Spinal cord (tissue), 10 donors: ENCODE results near the gene INO80E. TPM values are rescaled to one million over a fixed set of nuclear protein-coding genes. Genes with fewer than 3 reads are reported as not detected.

Experiments
- DNase-seq, 6 donors: peaks; one replicate each; pipeline versions ENCODE4 v3.0.0 to v3.0.0-alpha.2; 2013 to 2015; ENCODE audit warnings: low spot score in 6 of 6, low read depth in 4 of 6
- H3K27ac ChIP-seq: one replicate; pipeline ENCODE4 v1.5.1; 2013; ENCODE audit warnings: low read depth, low read length, control low read depth
- H3K27me3 ChIP-seq: one replicate; pipeline ENCODE4 v1.6.1; 2013; ENCODE audit warnings: low read length; ENCODE audit not compliant: control insufficient read depth, insufficient read depth
- H3K36me3 ChIP-seq: one replicate; pipeline ENCODE4 v1.6.1; 2013; ENCODE audit warnings: low read length; ENCODE audit not compliant: control insufficient read depth, insufficient read depth
- H3K4me1 ChIP-seq: one replicate; pipeline ENCODE4 v1.6.1; 2013; ENCODE audit warnings: low read length; ENCODE audit not compliant: control insufficient read depth, insufficient read depth
- H3K4me3 ChIP-seq: one replicate; pipeline ENCODE4 v1.5.1; 2013; ENCODE audit warnings: low read depth, low read length, control low read depth
- H3K9me3 ChIP-seq: one replicate; pipeline ENCODE4 v1.6.1; 2013; ENCODE audit warnings: low read length; ENCODE audit not compliant: control insufficient read depth, insufficient read depth
- WGBS: methylation state at CpG from one replicate; pipeline ENCODE4 v1.1.5; 2013; ENCODE audit warnings: missing lambda C conversion rate; ENCODE audit not compliant: insufficient coverage; 5-methylcytosine and 5-hydroxymethylcytosine counted together
- polyA plus RNA-seq, 2 donors: library from polyadenylated mRNA; unstranded; fragments of 120-200 nt; gene quantifications; one replicate each; pipeline ENCODE4 v1.2.1, GENCODE V29; 2013; ENCODE audit not compliant: insufficient read length in 2 of 2
- total RNA-seq, 2 donors: library from RNA; depleted of rRNA in 1 of 2; stranded (reverse); fragments of 120-200 nt in 1 of 2; fragments of >200 nt in 1 of 2; gene quantifications; one replicate each; pipeline versions ENCODE4 v1.2.3 to v1.2.4, GENCODE V29; 2013 to 2014
- donor health status: healthy.

INO80E gene
- total and polyA plus RNA-seq, 4 donors, result 24.9 to 70.9 (median 58.5) TPM

- no peak overlapping the region for H3K27ac ChIP-seq
- WGBS, result 91% methylated on average over 6 of the region's 6 CpGs
- peaks cover 64% of the 10 kb centered on the region for H3K36me3 ChIP-seq
- no peak overlapping the region for H3K4me3 ChIP-seq
- H3K9me3 ChIP-seq, result no peaks in the 10 kb centered on the region
- DNase-seq, result no peak
- peaks cover 18% of the 10 kb centered on the region for H3K4me1 ChIP-seq
- H3K27me3 ChIP-seq, result no peaks in the 10 kb centered on the region
Measured at GRCh38 chr16:29999605-30000004, 3.6 kb downstream of the INO80E start.

- WGBS, result 61% methylated on average over 20 of the region's 33 CpGs
- H3K27me3 ChIP-seq, result no peaks in the 10 kb centered on the region
- H3K4me3 ChIP-seq, result no peak overlapping the region
- H3K9me3 ChIP-seq, result no peaks in the 10 kb centered on the region
- H3K4me1 ChIP-seq, result peaks cover 16% of the 10 kb centered on the region
- no peak overlapping the region for H3K27ac ChIP-seq
- no peak for DNase-seq
- H3K36me3 ChIP-seq, result peaks cover 75% of the 10 kb centered on the region
Measured at GRCh38 chr16:30000735-30001631, 4.9 kb downstream of the INO80E start.

- no peaks in the 10 kb centered on the region for H3K27me3 ChIP-seq
- H3K9me3 ChIP-seq, result no peaks in the 10 kb centered on the region
- H3K36me3 ChIP-seq, result peaks cover 89% of the 10 kb centered on the region
- H3K27ac ChIP-seq, result no peak overlapping the region
- WGBS, result 91% methylated on average over 19 of the region's 19 CpGs
- H3K4me3 ChIP-seq, result no peak overlapping the region
- no peak for DNase-seq
- peaks cover 9% of the 10 kb centered on the region for H3K4me1 ChIP-seq
Measured at GRCh38 chr16:30002614-30003346, 6.7 kb downstream of the INO80E start.

- H3K27ac ChIP-seq, result no peak overlapping the region
- WGBS, result 88% methylated on average over 13 of the region's 17 CpGs
- no peaks in the 10 kb centered on the region for H3K9me3 ChIP-seq
- DNase-seq, result no peak
- H3K27me3 ChIP-seq, result no peaks in the 10 kb centered on the region
- H3K4me1 ChIP-seq, result peaks cover 9% of the 10 kb centered on the region
- H3K4me3 ChIP-seq, result no peak overlapping the region
- H3K36me3 ChIP-seq, result peaks cover 89% of the 10 kb centered on the region
Measured at GRCh38 chr16:30003670-30004423, 7.8 kb downstream of the INO80E start.

GRCh38 chr16:30004424-30004776 is 8.4 kb downstream of the INO80E start:
- H3K4me1 ChIP-seq, result peaks cover 12% of the 10 kb centered on the region
- no peaks in the 10 kb centered on the region for H3K9me3 ChIP-seq
- 73% methylated on average over 16 of the region's 19 CpGs for WGBS
- no peak for DNase-seq
- H3K27me3 ChIP-seq, result no peaks in the 10 kb centered on the region
- H3K36me3 ChIP-seq, result peaks cover 90% of the 10 kb centered on the region
- no peak overlapping the region for H3K27ac ChIP-seq
- no peak overlapping the region for H3K4me3 ChIP-seq

GRCh38 chr16:30004811-30005242 is 8.8 kb downstream of the INO80E start:
- peaks cover 91% of the 10 kb centered on the region for H3K36me3 ChIP-seq

GRCh38 chr16:30005341-30006094 is 9.5 kb downstream of the INO80E start:
- H3K4me3 ChIP-seq, result no peak overlapping the region
- H3K9me3 ChIP-seq, result no peaks in the 10 kb centered on the region
- H3K27ac ChIP-seq, result no peak overlapping the region
- peaks cover 6% of the 10 kb centered on the region for H3K27me3 ChIP-seq
- DNase-seq, result peak in 2 of 6 donors; percentile 37 to 46
- WGBS, result 53% methylated on average over 24 of the region's 35 CpGs
- peaks cover 23% of the 10 kb centered on the region for H3K4me1 ChIP-seq
- peaks cover 84% of the 10 kb centered on the region for H3K36me3 ChIP-seq

More at GRCh38 chr16:30004811-30005242, 8.8 kb downstream of the INO80E start:
- no peaks in the 10 kb centered on the region for H3K9me3 ChIP-seq
- H3K27me3 ChIP-seq, result peaks cover under 1% of the 10 kb centered on the region
- H3K4me1 ChIP-seq, result peaks cover 17% of the 10 kb centered on the region
- H3K27ac ChIP-seq, result no peak overlapping the region
- DNase-seq, result no peak
- H3K4me3 ChIP-seq, result no peak overlapping the region
- 80% methylated on average over 4 of the region's 11 CpGs for WGBS

GRCh38 chr16:30006095-30006473 is 10.0 kb downstream of the INO80E start:
- H3K27ac ChIP-seq, result no peak overlapping the region
- H3K36me3 ChIP-seq, result peaks cover 79% of the 10 kb centered on the region
- peaks cover 25% of the 10 kb centered on the region for H3K4me1 ChIP-seq
- H3K9me3 ChIP-seq, result no peaks in the 10 kb centered on the region
- H3K27me3 ChIP-seq, result peaks cover 9% of the 10 kb centered on the region
- 91% methylated on average over 18 of the region's 18 CpGs for WGBS
- DNase-seq, result no peak
- no peak overlapping the region for H3K4me3 ChIP-seq
